HUES48 (cell line): ENCODE data around the gene GRN.
"Not testable (repeated sequence)": the region's sequence is repeated elsewhere in the genome, so short reads cannot be mapped to it uniquely, and the experiment has no call there.

Source experiments
- H3K27ac ChIP-seq: one replicate; pipeline ENCODE4 v1.7.0; 2013; ENCODE audit warnings: low read depth, low read length, inconsistent platforms
- H3K27me3 ChIP-seq: 2 replicates; pipeline ENCODE4 v1.6.1; 2013; ENCODE audit warnings: mild to moderate bottlenecking, low read length; ENCODE audit not compliant: control insufficient read depth, insufficient read depth
- H3K36me3 ChIP-seq: 2 replicates; pipeline ENCODE4 v1.6.1; 2013; ENCODE audit warnings: low read length; ENCODE audit not compliant: control insufficient read depth, insufficient read depth
- H3K4me1 ChIP-seq: 2 replicates; pipeline ENCODE4 v1.6.1; 2013; ENCODE audit warnings: mild to moderate bottlenecking, low read length; ENCODE audit not compliant: control insufficient read depth, insufficient read depth
- H3K4me3 ChIP-seq: 2 replicates; pipeline ENCODE4 v1.5.1; 2013; ENCODE audit warnings: mild to moderate bottlenecking, low read depth, low read length
- H3K9ac ChIP-seq: 2 replicates; pipeline ENCODE4 v1.6.1; 2013; ENCODE audit warnings: mild to moderate bottlenecking, low read depth, low read length, moderate library complexity
- H3K9me3 ChIP-seq: 2 replicates; pipeline ENCODE4 v1.6.1; 2013; ENCODE audit warnings: low read length; ENCODE audit not compliant: control insufficient read depth, insufficient read depth

The GRN gene

DNA sequence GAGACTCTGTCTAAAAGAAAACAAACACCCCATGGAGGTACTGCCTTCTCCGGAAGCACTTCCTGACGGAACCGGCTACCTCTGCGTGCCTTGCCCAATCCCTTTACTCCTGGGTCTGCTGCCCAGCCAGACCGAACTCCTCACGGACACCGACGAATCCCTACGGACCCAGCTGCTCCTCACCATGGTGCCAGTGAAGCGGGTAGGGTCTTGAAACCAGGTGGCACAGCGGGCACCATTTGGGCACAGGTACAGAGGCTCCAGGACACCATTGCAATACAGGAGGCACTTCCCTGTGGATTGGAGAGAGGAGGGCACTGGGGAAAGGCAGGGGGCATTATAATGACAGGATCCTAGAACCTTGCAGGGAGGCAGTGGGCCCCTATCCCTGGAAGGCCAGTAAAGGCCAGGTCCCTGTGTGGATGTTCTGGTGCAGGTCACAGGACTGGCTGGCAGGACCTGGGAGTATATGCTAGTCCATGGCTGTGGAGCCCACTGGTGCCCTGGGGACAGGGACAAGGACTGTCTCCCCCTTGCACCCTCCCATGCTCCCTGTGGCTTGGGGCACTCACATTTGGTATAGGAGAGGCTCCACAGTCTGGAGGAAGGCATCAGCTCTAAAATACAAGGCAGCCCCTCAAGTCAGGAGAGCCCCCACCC, 22.7 kb upstream of the GRN start:
- H3K36me3 ChIP-seq, result peaks cover 35% of the 10 kb centered on the region

DNA sequence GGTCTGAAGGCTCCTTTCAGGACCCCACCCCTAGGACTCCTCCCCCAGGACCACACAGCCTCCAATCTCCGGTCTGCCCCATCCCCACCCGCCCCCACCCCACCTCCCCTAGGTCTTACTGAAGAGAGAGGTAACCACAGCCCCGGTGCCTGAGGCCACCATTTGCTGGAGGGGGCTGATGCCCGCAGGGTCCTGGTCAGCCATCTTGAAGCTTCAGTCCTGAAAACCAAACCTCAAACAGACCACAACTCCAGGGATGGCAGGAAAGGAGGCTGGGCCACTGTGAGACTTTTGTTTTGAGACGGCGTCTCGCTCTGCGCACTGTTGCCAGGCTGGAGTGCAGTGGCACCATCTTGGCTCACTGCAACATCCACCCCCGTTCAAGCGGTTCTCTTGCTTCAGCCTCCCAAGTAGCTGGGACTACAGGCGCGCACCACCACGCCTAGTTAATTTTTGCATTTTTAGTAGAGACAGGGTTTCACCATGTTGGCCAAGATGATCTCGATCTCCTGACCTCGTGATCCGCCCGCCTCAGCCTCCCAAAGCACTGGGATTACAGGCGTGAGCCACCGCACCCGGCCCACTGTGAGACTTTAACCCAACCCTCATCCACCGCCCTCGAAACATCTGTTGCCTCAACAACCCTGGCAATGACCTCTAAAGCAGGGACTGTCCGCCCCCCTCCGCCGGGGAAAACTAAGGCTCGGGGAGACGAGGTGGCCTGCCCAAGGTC, 21.6 kb upstream of the GRN start:
- no peaks in the 10 kb centered on the region for H3K9me3 ChIP-seq

More for the DNA sequence above, 22.7 kb upstream of the GRN start:
- no peaks in the 10 kb centered on the region for H3K9me3 ChIP-seq
- H3K27me3 ChIP-seq, result peaks cover 3% of the 10 kb centered on the region
- H3K4me1 ChIP-seq, result no peaks in the 10 kb centered on the region
- H3K4me3 ChIP-seq, result no peak overlapping the region
- no peak overlapping the region for H3K9ac ChIP-seq
- no peak overlapping the region for H3K27ac ChIP-seq

DNA sequence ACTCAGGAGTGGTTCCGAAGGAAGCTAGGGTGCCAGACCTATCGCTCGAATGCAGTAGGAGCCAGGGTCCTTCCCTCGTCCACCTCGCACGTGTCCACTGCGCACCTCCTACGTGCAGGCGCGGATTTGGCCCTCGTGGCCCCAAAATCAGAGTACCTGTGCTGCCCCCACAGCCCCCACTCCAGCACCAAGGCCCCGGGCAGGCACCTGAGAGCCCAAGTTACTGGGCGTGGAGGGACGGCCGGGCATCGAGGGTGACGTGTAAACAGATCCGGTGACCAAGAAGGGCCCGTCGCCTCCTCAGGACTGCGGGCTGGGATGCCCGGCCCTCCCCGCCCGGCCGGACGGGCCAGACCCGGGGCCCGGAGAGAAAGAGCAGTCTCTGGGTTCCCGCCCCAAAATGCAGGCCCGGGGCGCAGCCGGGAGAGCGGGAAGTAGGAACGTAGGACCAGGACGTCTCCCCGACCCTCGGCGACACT, 21.0 kb upstream of the GRN start:
- Histone ChIP-seq H3K9ac (peak overlapping the region; percentile 32; the same call in 1 of the 2 replicates), H3K36me3 (peaks cover 35% of the 10 kb centered on the region), H3K27me3 (no peaks in the 10 kb centered on the region; the same call in 1 of the 2 replicates), H3K4me3 (peak overlapping the region; percentile 77), H3K9me3 (no peaks in the 10 kb centered on the region), H3K27ac (peak overlapping the region; percentile 37), H3K4me1 (no peaks in the 10 kb centered on the region)

More for the DNA sequence above, 21.6 kb upstream of the GRN start:
- no peaks in the 10 kb centered on the region; the same call in 1 of the 2 replicates for H3K27me3 ChIP-seq
- peak overlapping the region; percentile 77 for H3K4me3 ChIP-seq
- peaks cover 35% of the 10 kb centered on the region for H3K36me3 ChIP-seq
- no peak overlapping the region for H3K27ac ChIP-seq
- peak overlapping the region; percentile 32; the same call in 1 of the 2 replicates for H3K9ac ChIP-seq
- H3K4me1 ChIP-seq, result no peaks in the 10 kb centered on the region

DNA sequence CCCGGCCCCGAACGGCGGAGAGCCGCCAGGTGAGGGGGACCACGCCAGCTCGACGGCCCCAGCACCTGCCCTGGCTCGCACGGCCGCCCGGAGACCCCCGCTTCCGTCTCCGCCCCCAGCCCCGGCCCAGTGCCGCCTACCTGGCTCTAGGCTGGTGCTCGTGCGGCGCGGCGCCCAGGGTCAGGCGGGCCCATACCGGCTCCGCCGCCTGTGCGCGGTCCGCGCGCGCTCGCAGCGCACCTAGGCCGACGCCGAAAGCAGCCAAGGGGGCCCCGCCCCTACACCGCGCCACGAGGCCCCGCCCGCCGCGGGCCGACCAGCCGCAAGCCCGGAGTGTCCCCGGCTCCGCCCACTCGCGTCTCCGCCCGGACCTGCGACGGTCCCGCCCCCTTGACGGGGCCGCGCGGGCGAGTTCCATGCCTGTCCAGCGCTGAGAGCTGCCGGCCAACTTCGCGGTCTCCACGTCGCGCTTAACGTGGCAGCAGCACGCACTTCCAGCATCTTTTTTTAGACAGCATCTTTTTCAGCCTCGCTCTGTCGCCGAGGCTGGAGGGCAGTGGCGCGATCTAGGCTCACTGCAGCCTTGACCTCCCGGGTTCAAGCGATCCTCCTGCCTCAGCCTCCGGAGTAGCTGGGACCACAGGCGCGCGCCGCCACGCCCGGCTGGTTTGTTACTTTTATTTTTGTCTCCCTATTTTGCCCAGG, 20.4 kb upstream of the GRN start, which contains the start of gene SLC25A39:
Gene SLC25A39 (minus strand): TSS at position 253 of the 705 bp plus-strand sequence. CDS start 1,261 bp downstream, outside the sequence.
- peak within 1 kb of the TSS; percentile 77 for H3K4me3 ChIP-seq
- H3K27me3 ChIP-seq, result no peaks in the 10 kb centered on the region; the same call in 1 of the 2 replicates
- peak within 1 kb of the TSS; percentile 43; the same call in 1 of the 2 replicates for H3K9ac ChIP-seq
- H3K9me3 ChIP-seq, result no peaks in the 10 kb centered on the region
- H3K27ac ChIP-seq, result peak within 1 kb of the TSS; percentile 37
- no peaks in the 10 kb centered on the region for H3K4me1 ChIP-seq
- H3K36me3 ChIP-seq, result peaks cover 29% of the 10 kb centered on the region

DNA sequence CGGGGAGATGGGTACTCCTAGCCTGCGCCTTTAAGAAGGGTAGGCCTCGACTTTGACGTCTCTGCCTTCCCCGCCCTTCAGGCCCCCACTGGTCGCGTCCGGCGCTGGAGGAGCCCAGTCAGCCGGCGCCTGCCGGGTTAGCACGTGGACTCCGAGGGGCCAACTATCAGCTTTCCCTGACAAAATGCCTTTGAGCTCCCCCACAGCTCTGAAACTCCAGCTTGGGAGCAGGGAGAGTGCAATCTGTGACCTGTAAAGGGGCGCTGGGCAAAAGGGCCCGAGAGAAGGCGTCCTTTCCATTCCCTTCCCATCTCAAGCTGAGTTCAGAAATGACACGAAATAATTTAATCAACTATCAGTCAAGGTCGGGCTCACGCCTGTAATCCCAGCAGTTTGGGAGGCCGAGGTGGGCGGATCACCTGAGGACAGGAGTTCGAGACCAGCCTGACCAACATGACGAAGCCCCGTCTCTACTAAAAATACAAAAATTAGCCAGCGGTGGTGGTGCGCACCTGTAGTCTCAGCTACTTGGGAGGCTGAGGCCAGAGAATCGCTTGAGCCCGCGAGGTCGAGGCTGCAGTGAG, 18.1 kb upstream of the GRN start:
- H3K27me3 ChIP-seq, result no peaks in the 10 kb centered on the region; the same call in 1 of the 2 replicates
- no peaks in the 10 kb centered on the region for H3K9me3 ChIP-seq
- no peak overlapping the region; the same call in 1 of the 2 replicates for H3K4me3 ChIP-seq
- H3K36me3 ChIP-seq, result peaks cover 7% of the 10 kb centered on the region
- H3K9ac ChIP-seq, result no peak overlapping the region
- H3K4me1 ChIP-seq, result no peaks in the 10 kb centered on the region
- H3K27ac ChIP-seq, result no peak overlapping the region

DNA sequence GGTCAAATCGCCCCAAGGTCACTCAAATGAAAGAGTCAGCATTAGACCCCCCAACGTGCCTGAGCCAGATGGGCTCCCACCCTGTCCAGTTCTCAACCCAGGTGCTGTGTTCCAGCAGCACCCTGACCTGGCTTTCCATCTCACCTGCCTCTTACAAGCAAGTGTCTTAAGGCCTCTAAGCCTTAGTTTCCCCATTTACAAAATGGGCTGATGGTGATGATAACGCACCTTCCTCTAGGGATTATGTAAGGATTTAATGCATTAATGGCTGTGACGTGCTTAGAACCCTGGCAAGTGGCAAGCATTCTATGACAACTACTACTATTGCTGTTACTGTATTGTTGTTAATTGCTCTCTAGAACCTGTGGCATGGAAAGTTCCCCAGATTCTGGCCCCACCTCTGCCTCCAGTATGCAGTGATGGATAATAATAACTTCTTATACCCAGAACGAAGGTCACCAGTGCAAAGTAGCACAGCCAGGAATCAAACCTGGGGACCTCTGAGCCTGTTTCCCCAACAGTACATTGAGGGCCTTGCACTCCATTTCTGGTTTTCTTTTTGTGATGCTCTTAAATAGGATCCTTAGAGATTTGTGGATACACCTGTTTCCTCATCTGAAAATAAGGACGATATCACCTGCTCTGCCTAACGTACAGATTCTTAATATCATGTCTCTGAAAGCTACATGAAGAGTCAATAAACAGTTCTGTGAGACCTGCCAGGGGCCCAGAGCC, 17.2 kb upstream of the GRN start:
- no peaks in the 10 kb centered on the region for H3K9me3 ChIP-seq
- no peaks in the 10 kb centered on the region for H3K4me1 ChIP-seq
- no peaks in the 10 kb centered on the region for H3K36me3 ChIP-seq
- no peaks in the 10 kb centered on the region; the same call in 1 of the 2 replicates for H3K27me3 ChIP-seq
- no peak overlapping the region for H3K4me3 ChIP-seq
- H3K27ac ChIP-seq, result no peak overlapping the region
- H3K9ac ChIP-seq, result no peak overlapping the region

DNA sequence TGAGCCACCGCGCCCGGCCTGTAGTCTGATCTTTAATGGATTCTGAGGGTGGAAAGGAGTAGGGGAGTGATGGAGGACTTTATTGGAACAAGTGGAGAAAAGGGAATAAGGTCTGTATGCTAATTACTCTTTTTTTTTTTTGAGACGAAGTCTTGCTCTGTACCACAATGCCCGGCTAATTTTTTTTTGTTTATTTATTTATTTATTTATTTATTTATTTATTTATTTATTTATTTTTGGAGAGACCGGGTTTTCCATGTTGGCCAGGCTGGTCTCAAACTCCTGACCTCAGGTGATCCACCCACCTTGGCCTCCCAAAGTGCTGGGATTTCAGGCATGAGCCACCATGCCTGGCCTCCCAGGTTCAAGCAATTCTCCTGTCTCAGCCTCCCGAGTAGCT, 15.6 kb upstream of the GRN start:
- H3K4me3 ChIP-seq, H3K36me3 ChIP-seq, H3K9me3 ChIP-seq, H3K4me1 ChIP-seq, H3K27me3 ChIP-seq, H3K9ac ChIP-seq, H3K27ac ChIP-seq: not testable (repeated sequence)

DNA sequence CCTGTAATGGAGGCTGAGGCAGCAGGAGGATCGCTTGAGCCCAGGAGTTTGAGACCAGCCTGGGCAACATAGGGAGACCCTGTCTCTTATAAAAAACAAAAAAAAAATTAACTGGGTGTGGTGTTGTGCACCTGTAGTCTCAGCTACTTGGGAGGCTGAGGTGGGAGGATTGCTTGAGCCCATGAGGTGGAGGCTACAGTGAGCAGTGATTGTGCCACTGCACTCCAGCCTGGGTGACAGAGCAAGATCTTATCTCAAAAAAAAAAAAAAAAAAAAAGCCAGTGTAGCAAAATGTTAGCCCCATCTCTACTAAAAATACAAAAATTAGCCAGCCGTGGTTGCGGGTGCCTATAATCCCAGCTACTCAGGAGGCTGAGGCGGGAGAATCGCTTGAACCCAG, 14.8 kb upstream of the GRN start:
- H3K36me3 ChIP-seq, H3K9me3 ChIP-seq, H3K9ac ChIP-seq, H3K27ac ChIP-seq, H3K27me3 ChIP-seq, H3K4me1 ChIP-seq, H3K4me3 ChIP-seq: not testable (repeated sequence)

DNA sequence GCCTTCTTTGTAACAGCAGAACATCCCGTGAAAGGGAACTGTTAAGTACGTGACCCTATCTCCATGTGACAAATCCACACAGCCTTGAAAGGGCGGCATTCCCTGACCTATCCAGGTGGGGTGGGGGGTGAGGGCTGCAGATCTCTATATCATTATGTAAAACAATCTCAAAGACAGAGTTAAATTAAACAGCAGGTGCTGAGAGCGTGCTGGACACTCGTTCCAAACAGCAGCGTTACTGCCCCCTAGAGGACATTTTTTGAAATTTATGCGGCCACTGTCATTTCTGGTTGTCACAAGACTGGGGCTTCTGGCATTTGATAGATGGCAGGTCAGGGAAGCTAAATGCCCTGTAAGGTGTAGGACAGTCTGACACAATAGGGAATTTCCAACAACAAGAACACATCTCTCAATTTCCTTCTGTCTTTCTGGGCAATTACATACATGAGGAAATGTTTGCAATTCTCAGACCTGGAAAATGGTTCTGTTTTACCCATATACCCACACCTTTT, 13.8 kb upstream of the GRN start:
- Histone ChIP-seq H3K36me3 (no peaks in the 10 kb centered on the region), H3K27ac (no peak overlapping the region), H3K4me3 (no peak overlapping the region), H3K9me3 (no peaks in the 10 kb centered on the region), H3K4me1 (peaks cover 10% of the 10 kb centered on the region; the same call in 1 of the 2 replicates), H3K9ac (no peak overlapping the region), H3K27me3 (no peaks in the 10 kb centered on the region)

DNA sequence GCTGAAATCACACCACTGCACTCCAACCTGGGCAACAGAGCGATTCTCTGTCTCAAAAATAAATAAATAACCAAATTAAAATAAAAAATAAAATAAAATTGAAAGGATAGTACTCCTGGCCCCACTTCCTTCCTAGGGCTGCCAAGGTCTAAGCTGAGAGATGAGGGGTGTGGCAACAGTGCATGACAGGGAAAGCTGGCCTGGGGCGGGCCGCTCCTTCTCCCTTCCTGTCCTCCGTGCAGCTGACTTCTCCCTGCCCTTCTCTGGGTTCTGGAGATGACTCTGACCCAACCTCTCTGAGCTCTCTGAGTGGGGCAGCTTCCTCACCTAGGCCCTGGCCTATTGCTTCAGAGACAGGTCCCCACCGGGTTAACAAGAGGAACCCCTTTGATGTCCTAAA, 11.7 kb upstream of the GRN start:
- H3K27me3 ChIP-seq, result no peaks in the 10 kb centered on the region
- H3K9ac ChIP-seq, result no peak overlapping the region
- H3K4me1 ChIP-seq, result peaks cover 10% of the 10 kb centered on the region; the same call in 1 of the 2 replicates
- no peaks in the 10 kb centered on the region for H3K36me3 ChIP-seq
- H3K4me3 ChIP-seq, result no peak overlapping the region
- H3K27ac ChIP-seq, result no peak overlapping the region
- H3K9me3 ChIP-seq, result no peaks in the 10 kb centered on the region
